Measurements from ENCODE around the gene TRERF1.
"Not testable (repeated sequence)": the region's sequence is repeated elsewhere in the genome, so short reads cannot be mapped to it uniquely, and the experiment has no call there.

GRCh38 chr6:42445955-42446354 lies 5.8 kb downstream of the TRERF1 start:
- not testable (repeated sequence) for TF ChIP-seq CTCF, POLR2A (IDR thresholded peaks at IDR 0.05)
